GM19238 (cell line): Measurements from ENCODE around the gene ALKBH2.

Source experiments
- DNase-seq: peaks from one replicate; pipeline ENCODE4 v3.0.0; 2011; ENCODE audit warnings: low spot score; ENCODE audit not compliant: insufficient read length

ALKBH2 gene

GRCh38 chr12:109114644-109115043 is 21.4 kb upstream of the ALKBH2 start:
- no peak for DNase-seq

GRCh38 chr12:109113661-109114321 is 20.5 kb upstream of the ALKBH2 start:
- DNase-seq: no peak

GRCh38 chr12:109112720-109113465 is 19.6 kb upstream of the ALKBH2 start:
- DNase-seq: no peak

DNA sequence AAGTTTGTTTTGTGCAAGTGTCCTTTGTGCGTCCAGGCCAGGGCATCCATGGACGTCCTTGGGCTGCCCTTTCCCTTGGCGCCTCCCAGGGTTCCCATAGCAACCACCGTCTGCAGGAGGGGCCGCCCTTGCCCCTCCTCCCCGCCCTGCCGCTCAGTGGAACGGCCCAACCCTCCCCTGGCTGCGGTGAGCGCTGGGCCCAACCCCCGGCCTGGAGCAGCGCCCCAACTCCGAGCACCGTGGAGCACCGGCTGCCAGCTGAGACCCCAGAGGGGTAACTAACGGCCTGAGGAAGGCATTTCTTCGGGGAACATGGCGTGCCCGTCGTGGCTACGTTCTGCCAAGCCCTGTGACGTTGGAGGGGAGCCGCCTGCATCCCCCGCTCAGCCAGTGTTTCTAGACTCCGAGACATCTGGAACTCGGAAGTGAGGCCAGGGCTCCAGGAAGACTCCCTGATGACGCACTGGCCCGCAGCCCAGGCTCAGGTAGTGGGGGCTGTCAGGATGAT is 17.8 kb upstream of the ALKBH2 start:
- DNase-seq: peak; percentile 37

- DNase-seq: no peak
These were observed 16.6 kb upstream of the ALKBH2 start for GRCh38 chr12:109109746-109110350.

- no peak for DNase-seq
These were observed 11.9 kb upstream of the ALKBH2 start for GRCh38 chr12:109105176-109105575.

- no peak for DNase-seq
These were observed 9.2 kb upstream of the ALKBH2 start for GRCh38 chr12:109102491-109102890.

- DNase-seq: no peak
These were observed 7.5 kb upstream of the ALKBH2 start for GRCh38 chr12:109100741-109101140.

DNA sequence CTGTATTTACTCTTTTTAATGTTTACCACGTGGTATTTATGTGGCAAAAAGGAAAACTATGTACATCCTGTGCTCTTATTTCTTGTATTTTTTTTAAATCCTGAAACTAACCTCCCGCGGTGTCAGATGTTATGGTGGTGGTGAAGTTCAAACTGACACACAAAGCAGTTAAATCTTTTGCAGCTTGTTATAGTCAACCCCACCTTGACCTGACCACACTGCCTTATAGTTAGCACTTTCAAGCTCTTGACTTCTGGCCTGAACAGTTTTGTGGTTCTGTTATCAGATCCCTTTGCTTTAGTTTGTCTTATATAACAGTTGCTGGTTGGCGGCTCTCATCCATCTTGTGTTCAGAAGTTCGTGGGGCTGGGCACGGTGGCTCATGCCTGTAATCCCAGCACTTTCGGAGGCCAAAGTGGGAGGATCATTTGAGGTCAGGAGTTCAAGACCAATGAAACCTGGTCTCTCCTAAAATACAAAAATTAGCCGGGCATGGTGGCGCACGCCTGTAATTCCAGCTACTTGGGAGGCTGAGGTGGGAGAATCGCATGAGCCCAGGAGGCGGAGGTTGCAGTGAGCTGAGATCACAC is 6.3 kb upstream of the ALKBH2 start:
- DNase-seq: no peak

DNA sequence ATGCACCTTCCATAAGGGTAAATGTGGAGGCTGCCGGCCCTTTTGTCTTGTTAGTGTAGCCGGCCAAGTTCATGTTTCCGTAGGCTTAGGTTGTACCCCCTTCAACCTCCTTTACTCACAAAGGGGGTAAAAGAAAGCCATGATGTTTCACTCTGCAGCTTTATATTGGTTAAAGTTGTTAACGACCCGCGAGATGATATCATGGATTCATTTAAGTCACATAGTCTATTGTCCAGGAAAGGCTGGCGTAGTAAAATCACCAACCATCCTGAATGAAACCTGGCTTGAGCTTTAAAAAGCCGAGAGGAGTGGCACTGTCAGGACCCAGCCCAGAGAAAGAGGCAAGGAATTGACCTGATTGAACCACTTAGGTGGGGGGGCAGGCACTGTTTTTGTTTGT is 5.4 kb upstream of the ALKBH2 start:
- DNase-seq: no peak

DNA sequence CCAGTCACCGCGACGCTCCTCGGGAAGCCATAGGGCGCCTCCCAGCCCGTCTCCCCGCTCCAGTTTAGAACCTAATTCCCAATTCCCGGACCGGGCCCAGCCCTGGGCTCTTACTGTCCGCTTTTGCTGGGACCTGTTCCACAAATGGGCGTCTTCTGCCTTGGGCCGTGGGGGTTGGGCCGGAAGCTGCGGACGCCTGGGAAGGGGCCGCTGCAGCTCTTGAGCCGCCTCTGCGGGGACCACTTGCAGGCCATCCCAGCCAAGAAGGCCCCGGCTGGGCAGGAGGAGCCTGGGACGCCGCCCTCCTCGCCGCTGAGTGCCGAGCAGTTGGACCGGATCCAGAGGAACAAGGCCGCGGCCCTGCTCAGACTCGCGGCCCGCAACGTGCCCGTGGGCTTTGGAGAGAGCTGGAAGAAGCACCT is 4.9 kb upstream of the ALKBH2 start:
- DNase-seq: no peak

- DNase-seq: peak; percentile 95
These were observed 4.3 kb upstream of the ALKBH2 start, which contains the start of gene UNG for GRCh38 chr12:109097435-109098182. TSS of gene UNG (plus strand) at chr12:109097597. CDS start at chr12:109097680, 83 bp downstream.

DNA sequence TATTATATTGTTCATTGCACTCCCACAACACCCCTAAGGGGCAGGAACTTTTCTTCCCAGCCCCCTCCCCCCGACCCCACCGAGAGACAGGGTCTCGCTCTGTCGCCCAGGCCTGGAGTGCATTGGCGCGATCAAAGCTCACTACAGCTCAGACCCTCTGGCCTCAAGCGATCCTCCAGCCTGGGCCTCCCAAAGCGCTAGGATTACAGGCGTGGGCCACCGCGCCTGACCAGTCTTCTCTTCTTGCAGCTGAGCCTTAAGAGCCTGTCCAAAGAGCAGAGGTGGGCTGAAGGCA is 3.8 kb upstream of the ALKBH2 start:
- no peak for DNase-seq

GRCh38 chr12:109092497-109093021 is 713 bp downstream of the ALKBH2 start:
- no peak for DNase-seq

GRCh38 chr12:109089683-109090082 is 3.6 kb downstream of the ALKBH2 start:
- no peak for DNase-seq

DNA sequence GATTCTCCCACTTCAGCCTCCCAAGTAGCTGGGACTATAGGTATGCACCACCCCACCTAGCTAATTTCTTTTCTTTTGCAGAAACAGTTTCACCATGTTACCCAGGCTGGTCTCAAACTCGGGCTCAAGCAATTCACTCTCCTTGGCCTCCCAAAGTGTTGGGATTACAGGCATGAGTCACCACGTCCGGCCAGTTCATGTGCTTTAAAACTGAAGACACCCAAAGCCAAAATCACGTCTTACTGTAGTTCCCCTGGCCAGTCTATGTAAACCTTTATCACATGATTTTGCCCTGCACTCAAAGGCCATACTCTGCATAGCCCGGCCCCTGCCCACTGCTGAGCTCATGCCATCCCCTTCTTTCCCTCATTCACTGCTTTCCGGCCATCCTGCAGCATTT is 4.5 kb downstream of the ALKBH2 start:
- no peak for DNase-seq

DNA sequence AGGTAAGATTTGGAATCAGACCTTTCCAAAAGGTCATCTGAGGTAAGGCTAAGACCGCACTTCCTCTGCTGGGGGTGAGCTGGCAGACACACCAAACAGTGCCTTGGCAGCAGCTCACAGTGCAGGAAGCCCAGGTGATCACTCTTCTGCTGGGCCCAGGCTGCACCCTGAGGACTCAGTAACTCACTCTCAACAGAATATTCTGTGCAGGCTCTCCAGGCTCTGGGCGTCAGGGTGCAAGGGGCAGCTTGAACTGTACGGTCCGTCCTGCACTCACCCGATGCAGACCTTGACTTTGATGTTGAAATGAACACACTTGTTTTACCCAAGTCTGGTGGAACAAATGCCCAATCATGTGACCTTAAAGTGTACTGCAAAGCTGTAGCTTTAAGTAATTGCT is 6.0 kb downstream of the ALKBH2 start:
- no peak for DNase-seq

DNA sequence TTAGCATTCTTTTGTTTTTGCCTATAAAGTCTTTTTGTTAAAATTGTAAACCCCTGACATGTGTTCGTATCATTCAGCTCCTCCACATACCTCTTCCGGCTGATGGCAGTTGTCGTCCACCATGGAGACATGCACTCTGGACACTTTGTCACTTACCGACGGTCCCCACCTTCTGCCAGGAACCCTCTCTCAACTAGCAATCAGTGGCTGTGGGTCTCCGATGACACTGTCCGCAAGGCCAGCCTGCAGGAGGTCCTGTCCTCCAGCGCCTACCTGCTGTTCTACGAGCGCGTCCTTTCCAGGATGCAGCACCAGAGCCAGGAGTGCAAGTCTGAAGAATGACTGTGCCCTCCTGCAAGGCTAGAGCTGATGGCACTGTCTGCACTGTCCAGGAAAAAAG is 7.7 kb downstream of the ALKBH2 start:
- no peak for DNase-seq

- DNase-seq: no peak
These were observed 8.8 kb downstream of the ALKBH2 start for GRCh38 chr12:109084425-109084824.

DNA sequence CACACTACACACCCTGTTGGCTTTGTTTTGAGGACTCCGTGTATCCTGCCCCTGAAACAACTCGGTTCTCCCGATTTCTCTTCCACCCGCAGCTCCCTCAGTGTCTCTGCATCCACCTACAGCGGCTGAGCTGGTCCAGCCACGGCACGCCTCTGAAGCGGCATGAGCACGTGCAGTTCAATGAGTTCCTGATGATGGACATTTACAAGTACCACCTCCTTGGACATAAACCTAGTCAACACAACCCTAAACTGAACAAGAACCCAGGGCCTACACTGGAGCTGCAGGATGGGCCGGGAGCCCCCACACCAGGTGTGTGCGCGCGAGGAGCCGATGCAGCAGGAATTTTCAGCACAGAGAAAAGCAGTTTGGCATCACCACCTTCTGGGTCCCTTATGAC is 10.5 kb downstream of the ALKBH2 start:
- no peak for DNase-seq

DNA sequence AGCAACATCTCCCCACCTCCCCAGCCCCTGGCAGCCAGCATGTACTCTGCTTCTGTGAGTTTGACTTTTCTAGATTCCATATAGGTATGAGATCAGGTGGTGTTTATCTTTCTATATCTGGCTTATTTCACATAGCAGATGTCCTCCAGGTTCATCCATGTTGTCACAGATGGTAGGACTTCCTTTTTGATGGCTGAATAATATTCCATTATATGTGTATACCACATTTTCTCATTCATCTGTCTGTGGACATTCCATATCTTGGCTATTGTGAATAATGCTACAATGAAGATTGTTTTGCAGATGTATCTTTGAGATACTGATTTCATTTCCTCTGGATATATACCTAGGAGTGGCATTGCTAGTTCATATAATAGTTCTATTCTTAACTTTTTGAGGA is 18.4 kb downstream of the ALKBH2 start:
- DNase-seq: no peak
